Lower leg skin (tissue), 4 donors: ENCODE results near the gene SENP8. TPM values are rescaled to one million over a fixed set of nuclear protein-coding genes. Genes with fewer than 3 reads are reported as not detected.
"Not testable (repeated sequence)": the region's sequence is repeated elsewhere in the genome, so short reads cannot be mapped to it uniquely, and the experiment has no call there.

Experiments used
- DNase-seq, 2 donors: peaks; one replicate each; pipeline ENCODE4 v3.0.0-alpha.2; 2019; ENCODE audit warnings: low spot score in 2 of 2
- H3K4me3 ChIP-seq: fragments of 200-600 bp; sonication (generic); 2 replicates; pipeline ENCODE4 v1.5.1; 2017; ENCODE audit warnings: mild to moderate bottlenecking, low read depth; ENCODE audit not compliant: poor library complexity, severe bottlenecking
- CTCF ChIP-seq, 3 donors: fragments of 450-650 bp; IDR thresholded peaks; one replicate each; pipeline ENCODE4 v1.5.1; 2016; ENCODE audit warnings: antibody characterized with exemption in 3 of 3, mild to moderate bottlenecking in 3 of 3, moderate library complexity in 2 of 3
- POLR2A ChIP-seq, 2 donors: fragments of 450-650 bp; IDR thresholded peaks; one replicate each; pipeline ENCODE4 v1.6.1; 2016 to 2017; ENCODE audit warnings: antibody characterized with exemption in 2 of 2, mild to moderate bottlenecking in 1 of 2, moderate library complexity in 1 of 2
- WGBS, 2 donors: methylation state at CpG; one replicate each; pipeline ENCODE4 v1.1.5; 2018; 5-methylcytosine and 5-hydroxymethylcytosine counted together
- intact Hi-C: fragments of 100-400 bp; cut with DNase I; formaldehyde crosslinking; loops from one replicate; pipeline ENCODE4 v1.15.0; 2023; ENCODE audit warnings: low total_unique reads
- total RNA-seq, 4 donors: library from RNA; depleted of rRNA; stranded (reverse); fragments of >200 nt; gene quantifications; one replicate each; pipeline ENCODE4 v1.1.0, GENCODE V29; 2016

The SENP8 gene
- total RNA-seq, 4 donors from 2014 or later = 0.30 to 2.2 (median 0.91) TPM

- no peak for TF ChIP-seq POLR2A (IDR thresholded peaks at IDR 0.05)
- TF ChIP-seq CTCF (IDR thresholded peaks at IDR 0.05) = no peak
- DNase-seq = no peak
- no peak overlapping the region for H3K4me3 ChIP-seq
- intact Hi-C loops = no loop called here
Measured at GRCh38 chr15:72092691-72093090, 25.5 kb upstream of the SENP8 start.

DNA sequence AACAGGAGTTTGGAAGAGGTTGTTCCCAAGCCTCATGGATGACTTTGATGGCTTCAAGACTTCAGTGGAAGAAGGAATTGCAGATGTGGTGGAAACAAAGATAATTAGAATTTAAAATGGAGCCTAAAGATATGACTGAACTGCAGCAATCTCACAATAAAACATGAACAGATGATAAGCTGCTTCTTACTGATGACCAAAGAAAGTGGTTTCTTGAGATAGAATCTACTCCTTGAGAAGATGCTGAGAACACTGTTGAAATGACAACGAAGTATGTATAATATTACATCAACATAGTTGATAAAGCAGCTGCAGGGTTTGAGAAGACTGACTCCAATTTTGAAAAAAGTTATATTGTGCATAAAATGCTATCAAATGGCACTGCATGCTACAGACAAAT lies 21.4 kb upstream of the SENP8 start:
- TF ChIP-seq CTCF (IDR thresholded peaks at IDR 0.05) (no peak), POLR2A (IDR thresholded peaks at IDR 0.05) (no peak)
- 88 to 93% methylated on average over 1 of the region's 1 CpG for WGBS, 2 donors
- H3K4me3 ChIP-seq = no peak overlapping the region
- no peak for DNase-seq
- intact Hi-C loops = no loop called here

- intact Hi-C loops = no loop called here
- DNase-seq = no peak
Measured at GRCh38 chr15:72098040-72098439, 20.2 kb upstream of the SENP8 start.

GRCh38 chr15:72099155-72099554 lies 19.0 kb upstream of the SENP8 start:
- intact Hi-C loops = no loop called here
- TF ChIP-seq POLR2A (IDR thresholded peaks at IDR 0.05) = no peak
- TF ChIP-seq CTCF (IDR thresholded peaks at IDR 0.05) = no peak
- no peak overlapping the region for H3K4me3 ChIP-seq
- WGBS, 2 donors = 74 to 95% methylated on average over 4 of the region's 4 CpGs
- DNase-seq = no peak

More at GRCh38 chr15:72098040-72098439, 20.2 kb upstream of the SENP8 start:
- H3K4me3 ChIP-seq = no peak overlapping the region
- TF ChIP-seq POLR2A (IDR thresholded peaks at IDR 0.05) (no peak), CTCF (IDR thresholded peaks at IDR 0.05) (no peak)

DNA sequence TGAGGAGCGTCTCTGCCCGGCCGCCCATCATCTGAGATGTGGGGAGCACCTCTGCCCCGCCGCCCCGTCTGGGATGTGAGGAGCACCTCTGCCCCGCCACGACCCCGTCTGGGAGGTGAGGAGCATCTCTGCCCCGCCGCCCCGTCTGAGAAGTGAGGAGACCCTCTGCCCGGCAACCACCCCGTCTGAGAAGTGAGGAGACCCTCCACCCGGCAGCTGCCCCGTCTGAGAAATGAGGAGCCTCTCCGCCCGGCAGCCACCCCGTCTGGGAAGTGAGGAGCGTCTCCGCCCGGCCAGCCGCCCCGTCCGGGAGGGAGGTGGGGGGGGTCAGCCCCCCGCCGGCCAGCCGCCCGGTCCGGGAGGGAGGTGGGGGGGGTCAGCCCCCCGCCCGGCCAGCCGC lies 17.7 kb upstream of the SENP8 start:
- DNase-seq, intact Hi-C loops, H3K4me3 ChIP-seq: not testable (repeated sequence)
- WGBS, 2 donors = no CpG with 5 or more reads among the region's 33 CpGs

GRCh38 chr15:72105111-72105510 lies 13.1 kb upstream of the SENP8 start:
- intact Hi-C loops = no loop called here
- 87% methylated on average over 3 of the region's 3 CpGs for WGBS, 2 donors

More at GRCh38 chr15:72105111-72105510, 13.1 kb upstream of the SENP8 start:
- no peak for DNase-seq
- TF ChIP-seq POLR2A (IDR thresholded peaks at IDR 0.05) (no peak), CTCF (IDR thresholded peaks at IDR 0.05) (no peak)
- H3K4me3 ChIP-seq = no peak overlapping the region
